Panc1 (cell line): Measurements from ENCODE around the gene S100A2. TPM values are rescaled to one million over a fixed set of nuclear protein-coding genes. Genes with fewer than 3 reads are reported as not detected.

Experiments used
- ATAC-seq: fragments of 200-7000 bp; cut with Tn5 transposase; 2 replicates; pipeline ENCODE4 v1.9.1; 2020; ENCODE audit warnings: mild to moderate bottlenecking, moderate library complexity
- BruUV-seq: library from RNA; stranded (reverse); fragments of 400-500 nt; replicated peaks from 2 replicates; lab custom pipeline; 2021; lab: Mats Ljungman, UMichigan
- CTCF ChIA-PET: fragments of 300-600 bp; sonication (Branson Sonifier 250); formaldehyde crosslinking; loops from one replicate; lab custom pipeline; 2022; ENCODE audit warnings: antibody characterized with exemption; lab: Charles Lee
- POLR2A ChIA-PET: fragments of 300-600 bp; sonication (Branson Sonifier 250); formaldehyde crosslinking; loops from one replicate; lab custom pipeline; 2022; ENCODE audit warnings: antibody characterized with exemption; lab: Charles Lee
- DNase-seq: peaks from one replicate; pipeline ENCODE4 v3.0.0-alpha.2; 2010; ENCODE audit warnings: low read depth, low spot score
- H3K27ac ChIP-seq: 2 replicates; pipeline ENCODE4 v1.5.1; 2011; ENCODE audit warnings: mild to moderate bottlenecking, low read length, inconsistent platforms
- H3K27me3 ChIP-seq: fragments of 200-500 bp; sonication (Bioruptor generic); 2 replicates; pipeline ENCODE4 v1.6.0; 2014; ENCODE audit warnings: low read length, inconsistent platforms; ENCODE audit not compliant: control insufficient read depth, insufficient read depth
- H3K36me3 ChIP-seq: fragments of 200-500 bp; sonication (Bioruptor generic); 2 replicates; pipeline ENCODE4 v1.5.1; 2014; ENCODE audit warnings: inconsistent platforms, mild to moderate bottlenecking, low read length, moderate library complexity; ENCODE audit not compliant: control insufficient read depth, insufficient read depth
- H3K4me1 ChIP-seq: 2 replicates; pipeline ENCODE4 v1.5.1; 2011; ENCODE audit warnings: inconsistent platforms, mild to moderate bottlenecking, low read length, moderate library complexity; ENCODE audit not compliant: control insufficient read depth, insufficient read depth
- H3K4me3 ChIP-seq, 2 experiments: 2 replicates each; pipeline ENCODE4 v1.5.1; 2011 to 2012; ENCODE audit warnings: low read depth in 2 of 2, low read length in 2 of 2, mild to moderate bottlenecking in 2 of 2, inconsistent platforms in 1 of 2, moderate library complexity in 1 of 2
- H3K9me3 ChIP-seq: fragments of 200-500 bp; sonication (Bioruptor generic); 2 replicates; pipeline ENCODE4 v1.5.1; 2014; ENCODE audit warnings: low read depth, mild to moderate bottlenecking, inconsistent platforms, low read length, moderate library complexity; ENCODE audit not compliant: control insufficient read depth, insufficient read depth
- CTCF ChIP-seq: fragments of 450-650 bp; IDR thresholded peaks from 2 replicates; pipeline ENCODE4 v1.5.1; 2017; ENCODE audit warnings: mild to moderate bottlenecking
- POLR2AphosphoS5 ChIP-seq: IDR thresholded peaks from 2 replicates; pipeline ENCODE4 v1.6.1; 2012; ENCODE audit warnings: mild to moderate bottlenecking, low read depth, low read length, moderate library complexity
- SIN3A ChIP-seq: IDR thresholded peaks from 2 replicates; pipeline ENCODE4 v1.6.1; 2012; ENCODE audit warnings: low read depth, mild to moderate bottlenecking, low read length, moderate library complexity, borderline replicate concordance; ENCODE audit not compliant: insufficient read depth
- TCF7L2 ChIP-seq: IDR thresholded peaks from 2 replicates; pipeline ENCODE4 v1.6.1; 2011; ENCODE audit warnings: mild to moderate bottlenecking, low read depth, low read length, inconsistent platforms
- in situ Hi-C: cut with HindIII; loops from 2 replicates; pipeline ENCODE4 v1.10.0; 2016; ENCODE audit warnings: low sequenced_read_pairs, low pct_unique_long_range_greater_than_20kb
- intact Hi-C: fragments of 100-400 bp; cut with micrococcal nuclease; formaldehyde crosslinking; loops from one replicate; pipeline ENCODE4 v1.10.0; 2022; ENCODE audit not compliant: unreplicated experiment
- total RNA-seq: library from RNA; stranded (reverse); gene quantifications from one replicate; pipeline ENCODE4 v1.2.1, GENCODE V29; 2021; ENCODE audit not compliant: unreplicated experiment
- TF ChIP-seq, protein P1 (sequence below), 2 experiments: IDR thresholded peaks; 2 replicates each; pipeline ENCODE4 v1.6.1; 2011 to 2012; ENCODE audit warnings: low read depth in 2 of 2, control low read depth in 1 of 2, low read length in 1 of 2, mild to moderate bottlenecking in 1 of 2, moderate library complexity in 1 of 2; ENCODE audit not compliant: insufficient read depth in 1 of 2

Gene S100A2
- total RNA-seq, 1 experiment from 2014 or later: 6.2 TPM

DNA sequence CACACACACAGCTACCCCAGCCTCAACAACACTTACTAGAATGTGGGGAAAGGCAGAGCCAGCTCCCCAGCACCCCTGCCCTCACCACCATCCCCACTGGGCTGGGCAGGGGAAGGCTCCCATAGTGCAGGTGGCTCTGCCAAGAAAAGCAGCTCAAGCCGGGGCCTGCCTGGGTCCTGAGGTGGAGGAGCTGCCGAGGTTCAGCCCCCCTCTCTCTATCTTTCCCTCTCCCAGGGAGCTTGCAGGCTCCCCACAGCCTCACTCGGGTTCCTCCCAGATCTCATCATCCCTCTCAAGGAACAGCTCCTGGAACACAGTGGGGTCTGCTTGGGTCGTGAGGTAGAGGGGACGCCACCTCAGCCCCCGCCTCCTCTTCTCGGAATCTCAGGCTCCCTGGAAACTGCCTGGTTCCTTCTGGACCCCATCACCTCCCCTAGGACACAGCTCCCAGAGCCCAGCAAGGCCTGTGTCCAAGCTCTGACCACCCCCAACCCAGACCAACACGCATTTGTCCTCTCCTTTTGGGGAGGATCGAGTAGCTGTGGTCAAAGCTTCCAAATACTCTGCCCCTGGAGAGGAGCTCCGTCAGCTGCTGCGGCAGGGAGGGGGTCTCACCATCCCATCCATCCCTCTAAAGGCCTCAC is 46.6 kb upstream of the S100A2 start:
- no peaks in the 10 kb centered on the region for H3K27me3 ChIP-seq
- no peaks in the 10 kb centered on the region for H3K36me3 ChIP-seq
- H3K4me1 ChIP-seq: peaks cover 47% of the 10 kb centered on the region
- no peaks in the 10 kb centered on the region for H3K9me3 ChIP-seq
- POLR2A ChIA-PET: interaction anchor here (0.5 to 1.1 kb wide), 5 partner anchors 15 to 210 kb away, joined by 3 to 6 read pairs (median 4); partner anchors contain the start of gene S100A13
- CTCF ChIA-PET: interaction anchor here (0.7 to 1.8 kb wide), 2 partner anchors 40 to 68 kb away, joined by 3 to 10 read pairs; no protein-coding TSS in a partner anchor
- peak overlapping the region; percentile 87 for H3K27ac ChIP-seq
- intact Hi-C loops: no loop called here
- BruUV-seq: no TSS peak
- H3K4me3 ChIP-seq: peak overlapping the region; percentile 52 to 85
- in situ Hi-C loops: loop anchor here (25.0 kb wide), 1 partner anchor 250 kb away; the partner anchor contains the start of gene S100A9
- no peak for TF ChIP-seq CTCF
- TF ChIP-seq, protein P1, sequence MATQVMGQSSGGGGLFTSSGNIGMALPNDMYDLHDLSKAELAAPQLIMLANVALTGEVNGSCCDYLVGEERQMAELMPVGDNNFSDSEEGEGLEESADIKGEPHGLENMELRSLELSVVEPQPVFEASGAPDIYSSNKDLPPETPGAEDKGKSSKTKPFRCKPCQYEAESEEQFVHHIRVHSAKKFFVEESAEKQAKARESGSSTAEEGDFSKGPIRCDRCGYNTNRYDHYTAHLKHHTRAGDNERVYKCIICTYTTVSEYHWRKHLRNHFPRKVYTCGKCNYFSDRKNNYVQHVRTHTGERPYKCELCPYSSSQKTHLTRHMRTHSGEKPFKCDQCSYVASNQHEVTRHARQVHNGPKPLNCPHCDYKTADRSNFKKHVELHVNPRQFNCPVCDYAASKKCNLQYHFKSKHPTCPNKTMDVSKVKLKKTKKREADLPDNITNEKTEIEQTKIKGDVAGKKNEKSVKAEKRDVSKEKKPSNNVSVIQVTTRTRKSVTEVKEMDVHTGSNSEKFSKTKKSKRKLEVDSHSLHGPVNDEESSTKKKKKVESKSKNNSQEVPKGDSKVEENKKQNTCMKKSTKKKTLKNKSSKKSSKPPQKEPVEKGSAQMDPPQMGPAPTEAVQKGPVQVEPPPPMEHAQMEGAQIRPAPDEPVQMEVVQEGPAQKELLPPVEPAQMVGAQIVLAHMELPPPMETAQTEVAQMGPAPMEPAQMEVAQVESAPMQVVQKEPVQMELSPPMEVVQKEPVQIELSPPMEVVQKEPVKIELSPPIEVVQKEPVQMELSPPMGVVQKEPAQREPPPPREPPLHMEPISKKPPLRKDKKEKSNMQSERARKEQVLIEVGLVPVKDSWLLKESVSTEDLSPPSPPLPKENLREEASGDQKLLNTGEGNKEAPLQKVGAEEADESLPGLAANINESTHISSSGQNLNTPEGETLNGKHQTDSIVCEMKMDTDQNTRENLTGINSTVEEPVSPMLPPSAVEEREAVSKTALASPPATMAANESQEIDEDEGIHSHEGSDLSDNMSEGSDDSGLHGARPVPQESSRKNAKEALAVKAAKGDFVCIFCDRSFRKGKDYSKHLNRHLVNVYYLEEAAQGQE (IDR thresholded peaks at IDR 0.05; ENCODE audit: insufficient read depth in 1 of 2, low read depth in 2 of 2, low read length in 1 of 2): no peak
- TF ChIP-seq TCF7L2: no peak
- TF ChIP-seq POLR2AphosphoS5: no peak
- TF ChIP-seq SIN3A: no peak
- DNase-seq (no peak), ATAC-seq (0 out of 2 replicates have a peak, but pooled peaks have one; percentile 0)

- TF ChIP-seq POLR2AphosphoS5 (no peak), TCF7L2 (no peak), SIN3A (no peak), CTCF (no peak)
- TF ChIP-seq, protein P1 (IDR thresholded peaks at IDR 0.05; ENCODE audit: insufficient read depth in 1 of 2, low read depth in 2 of 2, low read length in 1 of 2): no peak
- BruUV-seq: TSS peak; percentile 67
- peak overlapping the region; percentile 87 for H3K27ac ChIP-seq
- ATAC-seq (no peak), DNase-seq (no peak)
- intact Hi-C loops (no loop called here), in situ Hi-C loops (loop anchor here (25.0 kb wide), 1 partner anchor 249 kb away; the partner anchor contains the start of gene S100A9)
- ChIA-PET CTCF (interaction anchor here (0.6 kb wide), 1 partner anchor 59 kb away, joined by 4 read pairs; no protein-coding TSS in a partner anchor), POLR2A (interaction anchor here (0.7 to 1.1 kb wide), 2 partner anchors 26 to 79 kb away, joined by 6 to 8 read pairs; no protein-coding TSS in a partner anchor)
- H3K36me3 ChIP-seq: no peaks in the 10 kb centered on the region
- H3K4me1 ChIP-seq: peaks cover 47% of the 10 kb centered on the region
- H3K9me3 ChIP-seq: no peaks in the 10 kb centered on the region
- H3K27me3 ChIP-seq: no peaks in the 10 kb centered on the region
- peak overlapping the region; percentile 52 to 85 for H3K4me3 ChIP-seq
These were observed 45.7 kb upstream of the S100A2 start for GRCh38 chr1:153611356-153611755.
